Colonic mucosa (tissue), 4 donors: ENCODE measurements around the gene PPP1R13B. TPM values are rescaled to one million over a fixed set of nuclear protein-coding genes. Genes with fewer than 3 reads are reported as not detected.
A peak's percentile ranks its signal among the peaks of the same experiment; 100 is the strongest.

Experiments used
- DNase-seq: peaks from one replicate; pipeline ENCODE4 v3.0.0-alpha.2; 2020
- H3K27ac ChIP-seq: fragments of 200-600 bp; one replicate; pipeline ENCODE4 v1.8.0; 2021
- H3K27me3 ChIP-seq: fragments of 200-600 bp; one replicate; pipeline ENCODE4 v1.8.0; 2021
- H3K36me3 ChIP-seq: fragments of 200-600 bp; one replicate; pipeline ENCODE4 v1.8.0; 2021
- H3K4me1 ChIP-seq: fragments of 200-600 bp; one replicate; pipeline ENCODE4 v1.8.0; 2021; ENCODE audit warnings: mild to moderate bottlenecking
- H3K4me3 ChIP-seq: fragments of 200-600 bp; one replicate; pipeline ENCODE4 v1.8.0; 2021
- H3K9ac ChIP-seq, 2 donors: one replicate each; pipeline ENCODE4 v1.7.0; 2013; ENCODE audit warnings: control low read depth in 2 of 2, low read depth in 2 of 2, low read length in 2 of 2
- H3K9me3 ChIP-seq: fragments of 200-600 bp; one replicate; pipeline ENCODE4 v1.8.0; 2021
- intact Hi-C: fragments of 100-400 bp; cut with DNase I; formaldehyde crosslinking; loops from one replicate; pipeline ENCODE4 v1.14.1; 2022
- total RNA-seq, 2 donors: library from RNA; stranded (reverse); fragmentation: NEBNext Ultra II Directional in 1 of 2; extraction: Animal tissue kit (Norgen Biotek cat#: 25700) in 1 of 2; gene quantifications; one replicate each; pipeline ENCODE4 v1.2.1, GENCODE V29; 2021
- TF ChIP-seq, protein P1 (sequence below): fragments of 200-600 bp; IDR thresholded peaks from one replicate; pipeline ENCODE4 v1.8.0; 2022; ENCODE audit warnings: antibody characterized with exemption, mild to moderate bottlenecking
- donor health status: healthy.
- donor health status: DM: no; HTN: no; CAD: no.
- donor health status: DM: no; HTN: no; CAD: no.

Gene PPP1R13B
- total RNA-seq, 2 donors from 2014 or later = 41.1 to 48.3 TPM

- Histone ChIP-seq H3K27ac (no peak overlapping the region), H3K36me3 (no peaks in the 10 kb centered on the region), H3K4me1 (peaks cover 9% of the 10 kb centered on the region), H3K27me3 (no peaks in the 10 kb centered on the region), H3K4me3 (no peak overlapping the region), H3K9me3 (no peaks in the 10 kb centered on the region), H3K9ac (no peak overlapping the region)
- TF ChIP-seq, protein P1, sequence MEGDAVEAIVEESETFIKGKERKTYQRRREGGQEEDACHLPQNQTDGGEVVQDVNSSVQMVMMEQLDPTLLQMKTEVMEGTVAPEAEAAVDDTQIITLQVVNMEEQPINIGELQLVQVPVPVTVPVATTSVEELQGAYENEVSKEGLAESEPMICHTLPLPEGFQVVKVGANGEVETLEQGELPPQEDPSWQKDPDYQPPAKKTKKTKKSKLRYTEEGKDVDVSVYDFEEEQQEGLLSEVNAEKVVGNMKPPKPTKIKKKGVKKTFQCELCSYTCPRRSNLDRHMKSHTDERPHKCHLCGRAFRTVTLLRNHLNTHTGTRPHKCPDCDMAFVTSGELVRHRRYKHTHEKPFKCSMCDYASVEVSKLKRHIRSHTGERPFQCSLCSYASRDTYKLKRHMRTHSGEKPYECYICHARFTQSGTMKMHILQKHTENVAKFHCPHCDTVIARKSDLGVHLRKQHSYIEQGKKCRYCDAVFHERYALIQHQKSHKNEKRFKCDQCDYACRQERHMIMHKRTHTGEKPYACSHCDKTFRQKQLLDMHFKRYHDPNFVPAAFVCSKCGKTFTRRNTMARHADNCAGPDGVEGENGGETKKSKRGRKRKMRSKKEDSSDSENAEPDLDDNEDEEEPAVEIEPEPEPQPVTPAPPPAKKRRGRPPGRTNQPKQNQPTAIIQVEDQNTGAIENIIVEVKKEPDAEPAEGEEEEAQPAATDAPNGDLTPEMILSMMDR = no peak
- intact Hi-C loops = no loop called here
- no peak for DNase-seq
These were observed 26.5 kb downstream of the PPP1R13B start for GRCh38 chr14:103820908-103821307.

- H3K9ac ChIP-seq = peak overlapping the region in 1 of 2 donors; percentile 16
- intact Hi-C loops = no loop called here
- H3K4me3 ChIP-seq = no peak overlapping the region
- TF ChIP-seq, protein P1 = no peak
- no peaks in the 10 kb centered on the region for H3K9me3 ChIP-seq
- H3K27ac ChIP-seq = peak overlapping the region; percentile 50
- no peaks in the 10 kb centered on the region for H3K27me3 ChIP-seq
- no peak for DNase-seq
- peaks cover 9% of the 10 kb centered on the region for H3K4me1 ChIP-seq
- H3K36me3 ChIP-seq = no peaks in the 10 kb centered on the region
These were observed 27.0 kb downstream of the PPP1R13B start for GRCh38 chr14:103820382-103820781.

- Histone ChIP-seq H3K27me3 (no peaks in the 10 kb centered on the region), H3K4me1 (peaks cover 9% of the 10 kb centered on the region), H3K9ac (peak overlapping the region in 1 of 2 donors; percentile 16), H3K36me3 (no peaks in the 10 kb centered on the region), H3K4me3 (no peak overlapping the region), H3K9me3 (no peaks in the 10 kb centered on the region), H3K27ac (peak overlapping the region; percentile 50)
- intact Hi-C loops = no loop called here
- TF ChIP-seq, protein P1 = no peak
- no peak for DNase-seq
These were observed 27.7 kb downstream of the PPP1R13B start for GRCh38 chr14:103819503-103820307.

- H3K4me1 ChIP-seq = peaks cover 9% of the 10 kb centered on the region
- H3K4me3 ChIP-seq = no peak overlapping the region
- no peaks in the 10 kb centered on the region for H3K27me3 ChIP-seq
- peak overlapping the region; percentile 50 for H3K27ac ChIP-seq
- no peak overlapping the region for H3K9ac ChIP-seq
- H3K9me3 ChIP-seq = no peaks in the 10 kb centered on the region
- no peaks in the 10 kb centered on the region for H3K36me3 ChIP-seq
- TF ChIP-seq, protein P1 = no peak
- intact Hi-C loops = no loop called here
- no peak for DNase-seq
These were observed 28.5 kb downstream of the PPP1R13B start for GRCh38 chr14:103818870-103819269.

DNA sequence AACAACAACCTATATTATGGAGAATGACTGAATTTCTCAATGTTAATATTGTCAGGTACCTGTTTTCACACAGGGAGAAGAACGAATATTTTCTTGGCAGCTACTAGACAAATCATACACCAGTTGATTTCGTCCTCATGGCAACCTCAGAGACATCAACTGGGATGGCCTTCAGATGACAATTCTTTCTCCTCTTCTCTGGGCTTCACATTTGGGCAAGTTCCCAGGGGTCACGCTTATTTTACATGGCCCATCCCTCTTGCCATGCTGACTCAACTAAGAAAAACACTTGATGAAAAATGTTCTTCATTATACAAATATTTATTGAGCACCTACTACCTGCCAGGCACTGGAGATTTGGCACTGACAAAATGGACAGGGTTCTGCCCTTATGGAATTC is 29.0 kb downstream of the PPP1R13B start:
- H3K36me3 ChIP-seq = no peaks in the 10 kb centered on the region
- H3K27ac ChIP-seq = no peak overlapping the region
- intact Hi-C loops = no loop called here
- H3K4me3 ChIP-seq = no peak overlapping the region
- TF ChIP-seq, protein P1 = no peak
- no peak overlapping the region for H3K9ac ChIP-seq
- no peaks in the 10 kb centered on the region for H3K27me3 ChIP-seq
- DNase-seq = no peak
- peaks cover 9% of the 10 kb centered on the region for H3K4me1 ChIP-seq
- no peaks in the 10 kb centered on the region for H3K9me3 ChIP-seq
